GM12875 (cell line): ENCODE results near the gene MYO10.
"Not testable (repeated sequence)": the region's sequence is repeated elsewhere in the genome, so short reads cannot be mapped to it uniquely, and the experiment has no call there.

Experiments used
- H3K4me3 ChIP-seq: one replicate; pipeline ENCODE4 v1.5.1; 2011; ENCODE audit warnings: low read depth, low read length, control low read depth
- CTCF ChIP-seq: IDR thresholded peaks from 2 replicates; pipeline ENCODE4 v1.5.1; 2011; ENCODE audit warnings: low read depth, mild to moderate bottlenecking, control low read depth, inconsistent platforms, low read length, moderate library complexity, borderline replicate concordance; ENCODE audit not compliant: insufficient read depth

Gene MYO10

GRCh38 chr5:16664368-16664767 lies 271.7 kb downstream of the MYO10 start:
- TF ChIP-seq CTCF: no peak
- H3K4me3 ChIP-seq: no peak overlapping the region

- no peak for TF ChIP-seq CTCF
- no peak overlapping the region for H3K4me3 ChIP-seq
Observed at GRCh38 chr5:16663840-16664239, 272.2 kb downstream of the MYO10 start.

GRCh38 chr5:16661713-16662112 lies 274.4 kb downstream of the MYO10 start:
- no peak for TF ChIP-seq CTCF
- no peak overlapping the region for H3K4me3 ChIP-seq

GRCh38 chr5:16660982-16661381 lies 275.1 kb downstream of the MYO10 start:
- no peak for TF ChIP-seq CTCF
- no peak overlapping the region for H3K4me3 ChIP-seq

- no peak for TF ChIP-seq CTCF
Observed at GRCh38 chr5:16659536-16659935, 276.6 kb downstream of the MYO10 start.

GRCh38 chr5:16656561-16657191 lies 279.4 kb downstream of the MYO10 start:
- TF ChIP-seq CTCF: no peak
- no peak overlapping the region for H3K4me3 ChIP-seq

More at GRCh38 chr5:16659536-16659935, 276.6 kb downstream of the MYO10 start:
- H3K4me3 ChIP-seq: no peak overlapping the region

- H3K4me3 ChIP-seq: no peak overlapping the region
- TF ChIP-seq CTCF: no peak
Observed at GRCh38 chr5:16654647-16655334, 281.3 kb downstream of the MYO10 start.

GRCh38 chr5:16648739-16649138 lies 287.3 kb downstream of the MYO10 start:
- not testable (repeated sequence) for H3K4me3 ChIP-seq
